HG03457 (cell line): ENCODE measurements around the gene IL20RA.
A peak's percentile ranks its signal among the peaks of the same experiment; 100 is the strongest.
"Not testable (repeated sequence)": the region's sequence is repeated elsewhere in the genome, so short reads cannot be mapped to it uniquely, and the experiment has no call there.

Experiments used
- ATAC-seq: cut with Tn5 transposase; IDR thresholded peaks from one replicate; pipeline ENCODE4 v1.9.1; 2021; ENCODE audit warnings: moderate number of reproducible peaks; ENCODE audit not compliant: unreplicated experiment

The IL20RA gene, protein sequence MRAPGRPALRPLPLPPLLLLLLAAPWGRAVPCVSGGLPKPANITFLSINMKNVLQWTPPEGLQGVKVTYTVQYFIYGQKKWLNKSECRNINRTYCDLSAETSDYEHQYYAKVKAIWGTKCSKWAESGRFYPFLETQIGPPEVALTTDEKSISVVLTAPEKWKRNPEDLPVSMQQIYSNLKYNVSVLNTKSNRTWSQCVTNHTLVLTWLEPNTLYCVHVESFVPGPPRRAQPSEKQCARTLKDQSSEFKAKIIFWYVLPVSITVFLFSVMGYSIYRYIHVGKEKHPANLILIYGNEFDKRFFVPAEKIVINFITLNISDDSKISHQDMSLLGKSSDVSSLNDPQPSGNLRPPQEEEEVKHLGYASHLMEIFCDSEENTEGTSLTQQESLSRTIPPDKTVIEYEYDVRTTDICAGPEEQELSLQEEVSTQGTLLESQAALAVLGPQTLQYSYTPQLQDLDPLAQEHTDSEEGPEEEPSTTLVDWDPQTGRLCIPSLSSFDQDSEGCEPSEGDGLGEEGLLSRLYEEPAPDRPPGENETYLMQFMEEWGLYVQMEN

GRCh38 chr6:137044366-137045221, at the start of gene IL20RA:
TSS of gene IL20RA (minus strand) at chr6:137044965. CDS start at chr6:137044728, 237 bp downstream.
- no peak for ATAC-seq

GRCh38 chr6:137093183-137094069, 48.7 kb upstream of the IL20RA start:
- no peak for ATAC-seq

DNA sequence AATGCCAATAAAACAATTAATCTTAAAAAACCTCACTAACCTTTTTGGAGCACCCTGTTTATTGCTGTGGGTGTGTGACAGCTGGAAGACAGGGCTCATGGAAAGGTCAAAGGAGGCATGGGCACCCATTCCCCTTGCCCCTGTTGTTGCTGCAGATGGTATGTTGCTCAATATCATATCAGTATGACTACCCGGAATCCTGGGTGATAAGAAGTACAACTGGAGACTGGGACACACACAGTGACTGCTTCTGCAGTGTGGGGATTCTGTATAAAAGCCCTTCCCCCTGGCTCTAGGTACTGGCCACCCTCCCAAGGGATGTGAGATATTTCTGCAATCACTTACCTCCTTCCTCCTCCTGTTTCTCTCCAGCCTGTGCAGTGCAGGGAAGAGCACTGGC, 47.3 kb upstream of the IL20RA start:
- no peak for ATAC-seq

- no peak for ATAC-seq
Observed at GRCh38 chr6:137089305-137089704, 44.5 kb upstream of the IL20RA start.

DNA sequence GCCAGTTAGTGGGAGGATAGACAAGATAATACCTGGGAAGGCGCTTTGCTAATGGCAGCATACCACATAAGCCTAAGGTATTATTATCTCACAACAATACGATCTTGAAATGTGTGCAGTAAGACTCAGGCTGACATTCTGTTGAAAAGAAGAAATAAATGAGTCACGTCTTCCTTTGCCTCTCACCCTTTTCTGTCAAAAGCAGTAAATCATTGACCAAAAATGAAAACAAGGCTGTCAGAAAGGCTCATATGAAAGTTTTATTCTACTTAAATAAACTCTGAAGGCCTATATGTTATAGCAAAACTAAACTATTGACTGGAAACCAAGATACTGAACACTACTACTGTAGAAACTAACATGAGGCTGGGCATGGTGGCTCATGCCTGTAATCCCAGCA, 43.1 kb upstream of the IL20RA start:
- ATAC-seq = no peak

DNA sequence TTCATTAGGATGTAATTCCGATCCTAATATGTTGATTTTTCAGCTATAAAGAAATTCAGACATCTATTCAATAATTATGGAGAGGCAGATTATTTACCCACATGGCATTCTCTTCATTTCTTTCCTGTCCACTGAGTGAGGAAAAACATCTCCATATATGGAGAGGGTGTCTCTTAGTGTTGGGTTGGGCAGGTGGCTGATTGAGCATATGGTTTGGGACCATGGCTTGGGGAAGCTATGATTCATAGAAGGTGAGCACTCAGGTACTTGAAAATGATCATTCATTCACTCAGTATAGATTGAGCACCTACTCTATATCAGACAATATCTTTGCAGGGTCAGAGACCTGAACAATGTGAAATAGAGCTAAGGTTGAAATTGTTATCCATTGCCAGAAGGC, 41.3 kb upstream of the IL20RA start:
- ATAC-seq = no peak

DNA sequence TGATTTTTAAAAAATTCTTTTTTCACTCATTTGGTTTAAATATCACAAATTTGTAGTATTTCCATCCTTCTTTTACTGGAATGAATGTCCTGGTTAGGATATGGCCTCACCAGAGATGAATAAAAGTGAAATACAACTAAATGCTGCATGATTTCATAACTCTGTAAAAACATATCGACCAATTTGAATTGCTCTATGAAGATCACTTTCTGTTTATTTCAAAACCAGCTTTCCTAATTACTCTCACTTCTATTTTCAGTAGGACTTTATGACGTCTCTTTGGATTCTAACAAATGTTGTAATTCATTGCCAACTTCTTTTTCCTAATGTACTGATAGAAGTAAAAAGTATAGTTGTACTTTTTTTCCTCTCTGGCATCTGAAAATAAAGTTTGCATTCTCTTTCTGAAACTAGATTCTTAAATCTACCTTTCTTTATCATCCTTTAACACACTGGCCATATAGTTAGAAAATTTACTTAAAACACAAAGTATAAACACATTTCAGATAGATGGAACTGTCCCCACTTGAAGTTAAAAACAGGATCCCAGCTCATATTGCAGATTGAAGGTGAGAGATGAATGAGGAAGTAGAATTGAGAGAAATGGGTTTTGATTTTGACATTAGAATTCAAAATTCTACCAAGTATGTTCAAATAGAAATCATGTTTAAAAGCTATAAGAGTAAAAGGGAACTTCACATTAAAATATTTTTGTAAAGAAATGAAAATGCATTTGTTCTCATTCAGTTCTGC, 40.3 kb upstream of the IL20RA start:
- ATAC-seq = no peak

DNA sequence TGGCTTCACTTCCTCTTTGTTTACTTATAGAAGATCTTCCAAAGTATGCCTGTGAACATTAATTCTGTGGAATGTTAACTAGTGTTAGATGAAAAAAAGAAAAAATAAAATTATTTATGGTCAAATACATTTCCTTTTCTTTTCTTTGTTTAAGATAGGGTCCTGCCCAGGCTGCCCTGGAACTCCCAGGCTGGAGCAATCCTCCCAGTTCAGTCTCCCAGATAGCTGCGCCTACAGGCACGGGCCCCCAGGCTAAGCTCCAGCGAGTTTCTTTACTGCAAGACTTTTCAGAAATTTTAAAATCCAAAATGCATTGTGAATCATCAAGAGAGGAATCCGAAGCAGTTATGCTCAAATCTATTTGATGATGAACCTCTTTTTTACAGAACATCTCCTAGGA, 39.3 kb upstream of the IL20RA start:
- no peak for ATAC-seq

- no peak for ATAC-seq
Observed at GRCh38 chr6:137081997-137082396, 37.2 kb upstream of the IL20RA start.

GRCh38 chr6:137080711-137081110, 35.9 kb upstream of the IL20RA start:
- no peak for ATAC-seq

DNA sequence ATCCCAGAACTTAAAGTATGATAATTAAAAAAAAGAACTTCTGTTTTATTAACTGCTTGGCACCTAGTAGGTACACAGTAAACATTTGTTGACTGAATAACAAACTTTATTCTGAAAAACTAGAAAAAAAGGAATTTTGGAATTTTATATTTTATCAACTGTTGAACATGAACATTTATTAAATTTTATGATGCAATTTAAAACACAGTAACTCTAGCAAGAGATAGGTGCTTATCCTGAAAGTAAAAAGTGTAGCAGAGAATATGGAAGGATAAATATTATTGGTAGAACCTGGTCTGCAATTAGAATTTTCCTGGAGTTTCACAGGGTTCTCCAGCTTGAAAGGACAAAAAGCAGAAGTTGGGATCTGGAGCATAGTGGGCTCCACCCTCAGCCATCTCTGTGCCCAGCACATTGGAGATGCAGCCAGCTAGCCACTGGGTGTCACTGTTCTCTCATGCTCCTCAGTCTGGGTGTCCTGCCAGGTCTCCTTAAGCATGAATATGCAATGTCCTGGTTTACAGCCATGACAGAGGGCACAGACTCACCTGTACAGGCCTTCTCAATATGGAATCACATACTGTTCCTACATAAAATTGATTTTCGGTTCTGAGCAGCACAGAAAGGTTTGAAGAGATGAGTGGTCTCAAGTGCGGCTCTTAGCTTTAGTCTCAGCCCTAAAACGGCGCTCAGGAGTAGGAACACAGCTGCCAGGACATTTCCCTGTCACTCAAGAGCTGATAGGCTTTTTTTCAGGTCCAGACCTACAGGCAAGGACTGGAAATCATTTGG, 31.7 kb upstream of the IL20RA start:
- ATAC-seq = peak; percentile 98

DNA sequence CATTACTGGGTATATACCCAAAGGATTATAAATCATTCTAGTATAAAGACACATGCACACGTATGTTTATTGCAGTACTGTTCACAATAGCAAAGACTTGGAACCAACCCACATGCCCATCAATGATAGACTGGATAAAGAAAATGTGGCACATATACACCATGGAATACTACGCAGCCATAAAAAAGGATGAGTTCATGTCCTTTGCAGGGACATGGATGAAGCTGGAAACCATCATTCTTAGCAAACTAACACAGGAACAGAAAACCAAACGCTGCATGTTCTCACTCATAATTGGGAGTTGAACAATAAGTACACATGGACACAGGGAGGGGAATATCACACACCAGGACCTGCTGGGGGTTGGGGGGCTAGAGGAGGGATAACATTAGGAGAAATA, 31.0 kb upstream of the IL20RA start:
- ATAC-seq = not testable (repeated sequence)

DNA sequence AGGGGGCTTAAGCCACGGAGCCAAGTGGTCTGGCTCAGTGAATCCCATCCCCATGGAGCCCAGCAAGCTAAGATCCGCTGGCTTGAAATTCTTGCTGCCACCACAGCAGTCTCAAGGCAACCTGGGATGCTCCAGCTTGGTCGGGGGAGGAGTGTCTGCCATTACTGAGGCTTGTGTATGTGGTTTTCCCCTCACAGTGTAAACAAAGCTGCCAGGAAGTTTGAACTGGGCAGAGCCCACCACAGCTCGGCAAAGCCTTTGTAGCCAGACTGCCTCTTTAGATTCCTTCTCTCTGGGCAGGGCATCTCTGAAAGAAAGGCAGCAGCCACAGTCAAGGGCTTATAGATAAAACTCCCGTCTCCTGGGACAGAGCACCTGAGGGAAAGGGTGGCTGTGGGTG, 25.5 kb upstream of the IL20RA start:
- ATAC-seq = no peak

DNA sequence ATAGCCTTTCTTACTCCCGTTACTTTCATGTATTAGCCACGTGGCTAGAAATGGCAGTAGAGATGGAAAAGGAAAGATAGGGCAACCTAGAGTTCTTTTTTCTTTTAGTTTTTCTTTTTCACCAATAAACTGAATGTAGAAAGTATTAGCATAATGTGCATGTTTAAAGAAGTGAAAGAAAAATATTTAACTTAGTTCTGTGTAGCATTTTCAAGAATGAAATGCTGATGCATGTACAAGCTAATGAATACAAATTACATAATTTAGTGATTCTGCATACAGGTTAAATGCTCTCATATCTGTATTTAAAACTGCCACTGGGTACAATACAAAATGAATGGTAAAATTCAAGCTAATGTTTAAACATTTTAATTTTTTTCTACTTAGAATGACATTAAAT, 22.6 kb upstream of the IL20RA start:
- ATAC-seq = no peak

DNA sequence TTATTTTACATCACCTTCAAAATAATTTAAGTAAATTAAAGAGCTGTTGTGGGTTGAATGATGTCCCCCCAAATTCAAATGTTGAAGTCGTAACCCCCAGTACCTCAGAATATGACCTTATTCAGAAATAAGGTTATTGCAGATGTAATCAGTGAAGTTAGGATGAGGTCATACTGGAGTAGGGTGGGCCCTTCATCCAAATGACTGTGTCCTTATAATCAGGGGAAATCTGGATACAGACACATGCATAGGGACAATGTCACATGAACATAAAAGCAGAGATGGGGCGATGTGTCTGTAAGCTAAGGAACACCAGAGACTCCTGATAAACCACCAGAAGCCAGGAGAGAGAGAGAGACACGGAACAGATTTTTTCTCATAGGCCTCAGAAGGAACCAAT, 13.3 kb upstream of the IL20RA start:
- ATAC-seq = no peak

DNA sequence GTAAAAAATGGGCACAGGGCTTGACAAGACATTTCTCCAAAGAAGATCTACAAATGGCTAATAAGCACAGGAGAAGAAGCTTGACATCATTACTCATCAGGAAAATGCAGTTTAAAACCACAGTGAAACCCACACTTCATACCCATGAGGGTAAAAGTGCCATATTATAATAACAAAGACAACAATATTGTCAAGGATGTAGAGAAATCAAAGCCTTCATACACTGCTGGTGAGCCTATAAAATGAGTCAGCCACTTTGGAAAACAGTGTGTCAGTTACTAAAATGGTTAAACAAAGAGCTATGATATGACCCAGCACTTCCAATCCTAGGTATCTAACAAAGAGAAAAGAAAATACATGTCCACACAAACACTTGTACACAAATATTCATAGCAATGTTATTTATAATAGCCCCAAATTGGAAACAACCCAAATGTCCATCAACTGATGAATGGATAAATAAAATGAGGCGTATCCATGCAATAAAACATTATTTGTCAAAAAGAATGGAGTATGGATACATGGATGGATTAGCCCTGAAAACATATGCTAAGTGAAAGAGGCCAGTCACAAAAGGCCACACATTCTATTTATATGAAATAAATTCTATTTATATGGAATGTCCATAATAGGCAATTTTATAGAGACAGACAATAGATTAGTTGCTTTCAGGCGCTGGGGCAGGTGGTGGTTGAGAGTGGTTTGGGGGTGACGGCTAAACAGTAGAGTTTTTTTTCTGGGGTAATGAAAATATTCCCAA, 11.5 kb upstream of the IL20RA start:
- no peak for ATAC-seq

- no peak for ATAC-seq
Observed at GRCh38 chr6:137051790-137052472, 7.2 kb upstream of the IL20RA start.

GRCh38 chr6:137049095-137049494, 4.3 kb upstream of the IL20RA start:
- ATAC-seq = no peak
